GM21786 (cell line): ENCODE data around the gene DAB1.
"Not testable (repeated sequence)": the region's sequence is repeated elsewhere in the genome, so short reads cannot be mapped to it uniquely, and the experiment has no call there.

Source experiments
- ATAC-seq: cut with Tn5 transposase; IDR thresholded peaks from one replicate; pipeline ENCODE4 v1.9.1; 2021; ENCODE audit not compliant: unreplicated experiment

Gene DAB1

GRCh38 chr1:57362480-57362879, 61.4 kb downstream of the DAB1 start:
- ATAC-seq, result no peak

- ATAC-seq, result no peak
These were observed 62.3 kb downstream of the DAB1 start for GRCh38 chr1:57361516-57361915.

- no peak for ATAC-seq
These were observed 62.9 kb downstream of the DAB1 start for GRCh38 chr1:57360846-57361407.

- ATAC-seq, result no peak
These were observed 66.4 kb downstream of the DAB1 start for GRCh38 chr1:57357462-57357861.

- ATAC-seq, result no peak
These were observed 70.2 kb downstream of the DAB1 start for GRCh38 chr1:57353654-57354053.

- ATAC-seq, result no peak
These were observed 73.2 kb downstream of the DAB1 start for GRCh38 chr1:57350610-57351009.

DNA sequence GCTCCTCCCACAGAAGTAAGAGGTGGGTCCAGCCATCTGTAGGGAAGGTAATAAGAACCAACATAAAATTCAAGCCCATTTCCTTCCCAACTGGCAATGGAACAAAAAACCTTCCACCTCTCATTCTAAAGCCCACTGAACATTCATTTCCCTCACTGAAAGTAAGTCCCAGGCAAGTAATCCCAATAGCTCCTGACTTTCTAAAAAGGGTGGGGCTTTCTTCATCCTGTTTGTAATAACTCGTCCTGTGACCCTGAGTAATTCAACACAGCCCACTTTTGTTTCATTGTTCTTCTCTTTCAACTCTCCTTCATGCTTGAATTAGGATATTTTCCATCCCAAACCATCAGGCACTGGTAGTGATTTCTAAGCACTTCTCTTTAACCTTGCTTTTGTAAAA, 74.9 kb downstream of the DAB1 start:
- ATAC-seq, result no peak

GRCh38 chr1:57345916-57346315, 77.9 kb downstream of the DAB1 start:
- no peak for ATAC-seq

DNA sequence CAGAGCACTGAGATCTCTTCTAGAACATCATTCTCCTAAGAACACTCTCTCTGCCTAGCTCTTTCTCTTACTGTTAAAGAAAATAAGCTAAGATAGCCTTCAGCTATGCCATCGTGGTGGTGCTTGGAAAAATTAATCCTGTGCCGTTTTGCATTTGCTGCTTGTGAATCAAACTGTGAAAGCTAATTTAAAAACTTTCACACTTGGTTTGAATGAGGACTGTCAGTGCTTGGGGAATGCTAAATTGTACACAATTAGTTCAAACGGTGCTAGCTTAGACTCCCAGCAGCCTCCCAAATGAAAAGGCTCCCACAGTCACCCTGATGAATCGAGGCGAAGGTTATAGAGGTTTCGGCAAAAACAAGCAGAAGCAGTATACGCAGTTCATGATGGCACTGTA, 79.6 kb downstream of the DAB1 start:
- ATAC-seq, result no peak

GRCh38 chr1:57343298-57343915, 80.5 kb downstream of the DAB1 start:
- ATAC-seq, result not testable (repeated sequence)

GRCh38 chr1:57341721-57342120, 82.1 kb downstream of the DAB1 start:
- ATAC-seq, result no peak

DNA sequence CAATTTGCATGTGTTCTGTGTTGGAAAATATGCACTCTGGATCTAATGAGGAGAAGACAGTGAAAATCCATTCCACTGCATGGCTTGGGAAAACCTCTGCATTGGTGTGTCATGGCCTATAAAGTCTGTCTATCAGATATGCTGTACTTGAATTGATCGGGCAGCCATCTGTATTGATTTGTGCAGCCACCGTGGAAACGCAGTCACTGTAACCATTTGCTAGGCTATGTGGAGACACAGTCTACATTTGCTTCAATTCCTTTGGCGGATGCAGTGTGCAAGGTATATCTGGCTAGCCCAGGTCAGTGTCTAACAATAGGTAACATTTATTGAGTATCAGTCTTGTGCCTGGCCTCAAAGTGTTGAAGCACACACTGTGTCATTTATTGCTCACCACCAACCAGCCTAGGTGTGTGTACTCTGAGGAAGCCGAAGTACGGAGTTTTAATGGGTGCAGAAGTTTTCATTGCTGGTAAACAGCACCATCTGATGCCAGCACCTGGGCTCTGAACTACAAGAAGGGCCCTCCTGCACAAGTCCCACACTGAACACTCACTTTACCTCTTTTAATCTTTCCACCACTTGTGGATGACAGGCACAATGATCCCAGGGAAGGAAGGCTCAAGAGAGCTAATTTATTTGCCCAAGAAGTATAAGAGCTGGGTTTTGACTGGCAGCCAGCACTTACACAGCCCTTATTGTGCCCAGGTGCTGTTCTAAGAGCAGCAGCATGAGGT, 83.4 kb downstream of the DAB1 start:
- ATAC-seq, result no peak

- no peak for ATAC-seq
These were observed 86.2 kb downstream of the DAB1 start for GRCh38 chr1:57337623-57338022.

DNA sequence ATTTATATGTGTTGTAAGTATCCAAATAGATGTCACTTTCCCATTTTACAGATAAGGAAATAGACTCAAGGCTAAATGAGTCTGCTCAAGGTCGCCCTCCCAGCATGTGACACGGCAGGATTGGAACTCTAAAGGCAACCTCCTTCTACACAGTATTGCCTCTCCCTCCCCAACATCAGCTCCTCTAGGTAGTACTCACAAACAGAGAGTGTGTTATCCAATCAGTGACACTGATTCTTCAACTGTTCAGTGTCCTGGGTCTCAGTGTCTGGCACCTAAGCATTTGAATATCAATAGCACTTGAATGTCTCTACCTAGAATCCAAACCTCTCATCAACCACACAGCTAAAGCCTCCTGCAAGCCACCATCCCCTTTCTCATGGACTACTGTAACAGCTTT, 87.1 kb downstream of the DAB1 start:
- ATAC-seq, result no peak

DNA sequence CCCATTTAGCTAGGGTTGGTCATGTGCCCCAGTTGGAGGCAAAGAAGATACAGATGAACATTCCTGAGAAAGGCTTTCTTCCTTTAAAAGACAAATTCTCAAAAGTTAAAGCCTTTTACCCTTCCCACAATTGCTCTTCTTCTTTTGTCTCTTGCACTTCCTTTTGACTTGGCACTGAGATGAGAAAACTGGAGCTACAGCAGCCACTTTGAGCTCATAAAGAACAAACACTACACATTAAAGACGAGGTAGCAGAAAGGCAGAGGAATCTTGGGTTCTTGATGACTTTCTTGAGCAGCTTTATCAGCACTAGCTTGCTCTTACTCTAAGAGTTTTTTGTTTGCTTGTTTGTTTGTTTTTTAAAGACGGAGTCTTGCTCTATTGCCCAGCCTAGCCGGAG, 92.2 kb downstream of the DAB1 start:
- no peak for ATAC-seq

GRCh38 chr1:57329937-57330336, 93.9 kb downstream of the DAB1 start:
- no peak for ATAC-seq

GRCh38 chr1:57329001-57329527, 94.8 kb downstream of the DAB1 start:
- ATAC-seq, result no peak

DNA sequence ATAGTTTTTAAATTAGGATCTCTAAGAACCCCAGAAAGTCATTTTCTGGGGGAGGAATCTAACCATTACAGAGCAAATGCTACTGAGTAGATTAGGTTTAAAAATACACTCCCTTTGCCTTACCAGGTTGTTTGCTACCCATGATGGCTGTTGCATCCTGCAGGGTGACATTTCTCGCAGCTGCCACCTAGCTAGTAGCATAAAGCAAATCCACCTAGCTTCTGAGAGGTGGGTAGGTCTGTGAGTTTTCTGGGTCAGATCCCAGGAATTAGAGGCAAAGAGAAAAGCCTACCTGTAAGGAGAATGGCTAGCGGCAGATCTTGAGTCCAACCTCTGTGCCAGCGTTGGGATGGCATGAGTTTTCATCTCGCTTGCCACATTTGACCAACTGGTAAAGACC, 95.9 kb downstream of the DAB1 start:
- no peak for ATAC-seq

DNA sequence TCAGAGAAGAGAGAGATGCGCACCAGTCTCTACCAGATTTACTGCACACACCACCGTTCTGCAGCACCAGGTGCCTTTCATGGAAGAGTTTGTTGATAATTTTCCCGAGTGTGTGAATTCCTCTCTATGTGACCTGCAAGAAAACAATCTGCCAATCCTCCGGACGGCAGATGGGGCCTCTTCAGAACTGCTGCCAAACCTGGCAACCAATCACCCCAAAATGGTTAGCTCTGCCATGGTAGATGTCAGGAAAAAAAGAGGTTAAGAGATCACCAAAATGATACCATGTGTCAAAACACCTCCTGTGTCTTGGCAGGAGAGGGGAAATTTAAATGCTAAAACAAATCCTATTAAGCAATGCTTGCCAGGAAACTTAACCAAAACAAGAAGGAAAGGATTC, 96.5 kb downstream of the DAB1 start:
- ATAC-seq, result no peak

- ATAC-seq, result no peak
These were observed 98.3 kb downstream of the DAB1 start for GRCh38 chr1:57325536-57325935.

DNA sequence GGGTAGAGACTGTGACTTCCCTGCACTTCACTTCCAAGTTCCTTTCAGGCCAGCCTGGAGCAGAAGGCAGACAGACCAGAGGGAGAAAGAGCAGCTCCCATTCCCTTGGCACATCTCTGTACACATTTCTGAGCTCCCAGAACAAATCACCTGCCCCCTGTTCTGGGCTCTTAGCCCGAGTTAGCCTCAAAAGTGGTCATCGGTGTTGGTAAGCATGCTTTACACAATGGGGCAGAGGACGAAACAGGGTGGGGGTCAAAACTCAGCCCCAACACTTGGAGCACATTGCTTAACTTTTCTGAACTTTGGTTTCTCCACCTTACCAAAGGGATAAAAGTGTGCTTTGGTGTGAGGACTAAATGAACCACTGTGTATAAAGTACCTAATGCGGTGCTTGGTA, 98.7 kb downstream of the DAB1 start:
- ATAC-seq, result no peak

DNA sequence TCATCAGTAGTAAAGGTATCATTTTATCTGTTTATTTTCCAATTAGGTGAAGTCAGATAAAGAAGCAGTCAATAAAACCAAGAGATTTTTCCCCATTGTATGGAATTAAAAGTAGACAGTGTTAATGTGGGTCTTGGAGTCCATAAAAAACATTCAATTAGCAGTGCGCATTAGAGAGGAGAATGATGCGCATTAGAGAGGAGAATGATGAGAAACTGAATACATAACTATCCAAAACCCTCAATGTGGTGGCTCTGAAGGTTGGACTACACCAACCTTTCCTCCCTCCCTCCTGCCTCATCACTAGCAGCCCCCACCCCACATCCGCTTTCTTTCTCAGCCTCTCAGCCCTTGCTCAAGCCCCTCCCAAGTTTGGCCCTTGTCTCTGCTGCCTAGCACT, 99.5 kb downstream of the DAB1 start:
- ATAC-seq, result no peak
